Aorta (tissue), 5 donors: ENCODE data around the gene SAMD4A. TPM values are rescaled to one million over a fixed set of nuclear protein-coding genes. Genes with fewer than 3 reads are reported as not detected.

Experiments used
- ATAC-seq: fragments of 200-7000 bp; cut with Tn5 transposase; one replicate; pipeline ENCODE4 v1.9.1; 2022; ENCODE audit warnings: moderate library complexity; ENCODE audit not compliant: low FRiP score
- DNase-seq, 2 donors: peaks; one replicate each; pipeline ENCODE4 v3.0.0-alpha.2; 2020
- H3K27ac ChIP-seq, 2 donors: one replicate each; pipeline ENCODE4 v1.5.1; 2013; ENCODE audit warnings: low read length in 2 of 2, mild to moderate bottlenecking in 2 of 2, moderate library complexity in 2 of 2, control low read depth in 1 of 2, inconsistent platforms in 1 of 2, low read depth in 1 of 2
- H3K27me3 ChIP-seq, 2 donors: one replicate each; pipeline ENCODE4 v1.6.1; 2013; ENCODE audit warnings: control low read depth in 1 of 2, low read length in 1 of 2, mild to moderate bottlenecking in 1 of 2, moderate library complexity in 1 of 2; ENCODE audit not compliant: insufficient read depth in 2 of 2, control insufficient read depth in 1 of 2
- H3K36me3 ChIP-seq, 2 donors: one replicate each; pipeline ENCODE4 v1.6.1; 2013; ENCODE audit warnings: control low read depth in 1 of 2, low read length in 1 of 2, mild to moderate bottlenecking in 1 of 2; ENCODE audit not compliant: insufficient read depth in 2 of 2, control insufficient read depth in 1 of 2
- H3K4me1 ChIP-seq, 2 donors: one replicate each; pipeline ENCODE4 v1.6.1; 2013; ENCODE audit warnings: low read length in 2 of 2, control low read depth in 1 of 2, mild to moderate bottlenecking in 1 of 2, moderate library complexity in 1 of 2; ENCODE audit not compliant: insufficient read depth in 2 of 2, control insufficient read depth in 1 of 2
- H3K4me3 ChIP-seq, 2 donors: one replicate each; pipeline ENCODE4 v1.5.1; 2013; ENCODE audit warnings: low read length in 2 of 2, control low read depth in 1 of 2, mild to moderate bottlenecking in 1 of 2
- H3K9me3 ChIP-seq: one replicate; pipeline ENCODE4 v1.6.1; 2013; ENCODE audit warnings: mild to moderate bottlenecking, low read length; ENCODE audit not compliant: control insufficient read depth
- WGBS, 2 donors: extraction: QIAGEN DNeasy Blood & Tissue Kit; methylation state at CpG; one replicate each; pipeline ENCODE4 v1.1.7; 2013; 5-methylcytosine and 5-hydroxymethylcytosine counted together
- intact Hi-C, 2 donors: fragments of 100-400 bp; cut with DNase I; formaldehyde crosslinking; loops; one replicate each; pipeline versions ENCODE4 v1.14.2 to v1.15.0; 2022
- polyA plus RNA-seq, 2 donors: library from polyadenylated mRNA; stranded (reverse); fragments of 200-250 nt; gene quantifications; one replicate each; pipeline ENCODE4 v1.2.3, GENCODE V29; 2013
- total RNA-seq, 2 donors: library from RNA; stranded (reverse); fragmentation: NEBNext Ultra II Directional; extraction: Animal tissue kit (Norgen Biotek cat#: 25700); gene quantifications; one replicate each; pipeline ENCODE4 v1.2.1, GENCODE V29; 2021
- donor health status: healthy with polysubstance abuse.
- donor health status: Bipolar disorder and iron deficiency.
- donor health status: DM: no; HTN: no; CAD: no.
- donor health status: DM: no; HTN: no; CAD: no.
- donor health status: DM: yes; HTN: yes; CAD: no.

Gene SAMD4A
- total and polyA plus RNA-seq, 4 donors = 18.8 to 386 (median 102) TPM

DNA sequence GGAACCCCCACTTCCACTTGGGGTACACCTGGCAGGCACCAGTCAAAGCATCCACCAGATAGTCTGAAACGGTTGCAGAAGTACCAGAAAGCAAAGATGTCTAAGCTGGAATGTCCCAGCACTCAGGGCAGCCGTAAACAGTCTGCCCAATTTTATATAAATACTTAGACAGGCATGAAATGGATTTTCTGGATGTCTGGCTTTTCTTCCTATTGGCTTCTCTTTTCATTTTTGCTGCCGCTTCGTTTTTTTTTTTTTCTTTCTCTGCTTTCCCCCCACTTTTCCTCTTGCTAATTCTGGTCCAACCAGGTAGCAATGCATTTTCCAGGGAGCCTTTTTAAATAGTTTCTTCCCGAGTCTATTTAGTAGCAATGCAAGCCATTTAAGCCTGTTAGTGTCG lies 168.0 kb downstream of the SAMD4A start:
- WGBS, 2 donors = 29 to 34% methylated on average over 6 of the region's 6 CpGs
- H3K27ac ChIP-seq = peak overlapping the region; percentile 70 to 93
- ATAC-seq = no peak

DNA sequence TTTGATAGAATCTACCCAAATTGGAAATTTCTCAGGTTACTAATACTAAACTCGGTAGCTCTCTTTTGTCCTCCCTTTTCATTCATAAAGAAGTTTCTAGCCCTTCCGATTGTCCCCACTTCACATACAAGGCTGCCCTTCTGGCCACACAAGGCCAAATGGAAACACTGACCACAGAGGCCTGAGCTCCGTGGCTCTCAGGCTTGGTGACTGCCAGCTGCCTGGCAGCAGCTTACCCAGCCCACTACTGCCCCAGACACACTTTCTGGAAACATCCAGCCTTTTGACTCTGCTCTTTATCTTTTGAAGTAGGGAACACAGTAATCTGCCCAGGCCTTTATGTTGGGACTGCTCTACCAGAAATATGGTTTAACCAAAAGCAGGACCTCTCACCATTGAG lies 168.5 kb downstream of the SAMD4A start:
- Histone ChIP-seq H3K4me3 (no peak overlapping the region), H3K36me3 (no peaks in the 10 kb centered on the region), H3K9me3 (no peaks in the 10 kb centered on the region), H3K27ac (peak overlapping the region; percentile 70 to 95), H3K4me1 (peaks cover 8 to 11% of the 10 kb centered on the region in 2 donors), H3K27me3 (no peaks in the 10 kb centered on the region)
- DNase-seq (no peak), ATAC-seq (no peak)
- WGBS, 2 donors = 17 to 21% methylated on average over 3 of the region's 3 CpGs
- intact Hi-C loops = loop anchor here in 1 of 2 donors (5.0 kb wide), 1 partner anchor 37 kb away; no protein-coding TSS in a partner anchor

More for the DNA sequence above, 168.0 kb downstream of the SAMD4A start:
- Histone ChIP-seq H3K36me3 (no peaks in the 10 kb centered on the region), H3K4me3 (no peak overlapping the region), H3K4me1 (peaks cover 8 to 15% of the 10 kb centered on the region in 2 donors), H3K9me3 (no peaks in the 10 kb centered on the region), H3K27me3 (no peaks in the 10 kb centered on the region)
- intact Hi-C loops = loop anchor here in 1 of 2 donors (5.0 kb wide), 1 partner anchor 37 kb away; no protein-coding TSS in a partner anchor
- no peak for DNase-seq

DNA sequence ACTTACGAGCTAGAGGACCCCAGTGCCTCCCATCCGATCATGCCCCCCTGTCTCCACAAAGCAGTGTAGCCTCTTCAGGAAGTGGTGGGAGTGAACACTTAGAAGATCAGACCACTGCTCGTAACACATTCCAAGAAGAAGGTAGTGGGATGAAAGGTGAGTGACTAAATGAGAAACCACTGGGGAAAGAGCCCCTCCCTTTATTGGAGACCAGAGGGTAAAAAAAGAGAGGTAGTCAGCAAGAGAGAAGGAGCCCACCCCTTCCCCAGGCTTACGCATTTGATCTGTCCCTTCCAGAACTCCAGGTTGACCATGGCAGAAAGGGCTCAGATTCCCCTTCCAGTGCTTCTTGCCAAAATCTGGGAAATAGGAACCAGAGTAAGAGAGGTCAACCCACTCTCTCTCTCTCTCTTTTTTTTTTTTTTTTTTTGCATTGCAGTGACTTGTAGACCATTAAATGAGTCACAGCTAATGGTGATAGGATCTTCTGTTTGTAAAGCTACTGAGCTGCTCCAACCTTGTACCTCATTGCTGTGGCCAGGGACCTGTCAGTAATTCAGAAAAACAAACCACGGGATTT lies 170.3 kb downstream of the SAMD4A start:
- WGBS, 2 donors = 78 to 83% methylated on average over 5 of the region's 5 CpGs
- Histone ChIP-seq H3K9me3 (no peaks in the 10 kb centered on the region), H3K27ac (peak overlapping the region in 1 of 2 donors; percentile 76)

DNA sequence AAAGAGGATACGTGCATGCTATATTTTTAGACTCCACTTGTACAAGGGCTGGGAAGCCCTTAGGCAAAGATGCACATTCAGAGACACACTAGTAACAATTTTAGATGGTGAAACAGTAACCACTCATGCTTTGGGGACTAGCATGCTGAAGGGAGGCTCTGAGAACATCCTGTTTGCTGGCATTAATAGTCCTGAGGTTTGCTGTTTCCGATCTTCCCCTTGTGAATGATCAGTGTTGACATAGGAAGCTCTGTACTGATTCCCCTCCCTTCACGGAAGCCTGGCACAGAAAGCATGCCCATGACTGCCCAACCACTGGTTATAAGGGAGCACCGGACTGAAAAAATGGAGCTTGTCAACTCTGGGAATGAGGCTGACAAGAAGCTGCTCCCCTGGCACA lies 171.1 kb downstream of the SAMD4A start:
- ATAC-seq (no peak), DNase-seq (peak in 1 of 2 donors; percentile 60)
- H3K27me3 ChIP-seq = no peaks in the 10 kb centered on the region
- no peaks in the 10 kb centered on the region for H3K36me3 ChIP-seq
- peaks cover 6 to 8% of the 10 kb centered on the region in 2 donors for H3K4me1 ChIP-seq
- 52 to 64% methylated on average over 4 of the region's 4 CpGs for WGBS, 2 donors
- intact Hi-C loops = loop anchor here in 1 of 2 donors (5.0 kb wide), 1 partner anchor 34 kb away; no protein-coding TSS in a partner anchor
- peak overlapping the region in 1 of 2 donors; percentile 76 for H3K27ac ChIP-seq
- no peak overlapping the region for H3K4me3 ChIP-seq
- H3K9me3 ChIP-seq = no peaks in the 10 kb centered on the region

More for the DNA sequence above, 170.3 kb downstream of the SAMD4A start:
- DNase-seq (no peak), ATAC-seq (no peak)
- H3K4me3 ChIP-seq = no peak overlapping the region
- no peaks in the 10 kb centered on the region for H3K27me3 ChIP-seq
- H3K4me1 ChIP-seq = peaks cover 6 to 8% of the 10 kb centered on the region in 2 donors
- H3K36me3 ChIP-seq = no peaks in the 10 kb centered on the region
- intact Hi-C loops = loop anchor here in 1 of 2 donors (5.0 kb wide), 1 partner anchor 35 kb away; no protein-coding TSS in a partner anchor

DNA sequence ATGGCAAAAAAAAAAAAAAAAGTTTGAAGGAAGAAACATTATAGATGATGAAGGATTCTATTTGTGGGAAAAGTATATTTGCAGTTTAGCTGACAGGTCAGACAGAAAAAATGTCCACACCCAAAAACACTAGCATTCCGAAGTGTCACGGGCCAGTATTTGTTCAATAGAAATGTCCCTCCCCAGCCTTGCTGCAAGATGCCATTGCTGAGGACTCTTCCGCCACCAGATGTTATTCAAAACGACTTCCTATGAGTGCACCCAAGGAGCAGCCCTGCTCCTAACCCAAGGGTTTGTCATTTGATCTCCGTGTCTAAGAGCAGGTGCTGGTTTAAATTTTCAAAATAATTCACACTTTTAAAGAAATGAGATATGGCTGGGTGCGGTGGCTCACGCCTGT lies 172.6 kb downstream of the SAMD4A start:
- Histone ChIP-seq H3K27me3 (no peaks in the 10 kb centered on the region), H3K9me3 (no peaks in the 10 kb centered on the region), H3K36me3 (no peaks in the 10 kb centered on the region), H3K4me1 (peaks cover 6 to 9% of the 10 kb centered on the region in 2 donors), H3K27ac (no peak overlapping the region), H3K4me3 (no peak overlapping the region)
- no peak for DNase-seq
- 91 to 95% methylated on average over 7 of the region's 7 CpGs for WGBS, 2 donors
- no peak for ATAC-seq
- intact Hi-C loops = loop anchor here in 1 of 2 donors (5.0 kb wide), 1 partner anchor 33 kb away; no protein-coding TSS in a partner anchor

DNA sequence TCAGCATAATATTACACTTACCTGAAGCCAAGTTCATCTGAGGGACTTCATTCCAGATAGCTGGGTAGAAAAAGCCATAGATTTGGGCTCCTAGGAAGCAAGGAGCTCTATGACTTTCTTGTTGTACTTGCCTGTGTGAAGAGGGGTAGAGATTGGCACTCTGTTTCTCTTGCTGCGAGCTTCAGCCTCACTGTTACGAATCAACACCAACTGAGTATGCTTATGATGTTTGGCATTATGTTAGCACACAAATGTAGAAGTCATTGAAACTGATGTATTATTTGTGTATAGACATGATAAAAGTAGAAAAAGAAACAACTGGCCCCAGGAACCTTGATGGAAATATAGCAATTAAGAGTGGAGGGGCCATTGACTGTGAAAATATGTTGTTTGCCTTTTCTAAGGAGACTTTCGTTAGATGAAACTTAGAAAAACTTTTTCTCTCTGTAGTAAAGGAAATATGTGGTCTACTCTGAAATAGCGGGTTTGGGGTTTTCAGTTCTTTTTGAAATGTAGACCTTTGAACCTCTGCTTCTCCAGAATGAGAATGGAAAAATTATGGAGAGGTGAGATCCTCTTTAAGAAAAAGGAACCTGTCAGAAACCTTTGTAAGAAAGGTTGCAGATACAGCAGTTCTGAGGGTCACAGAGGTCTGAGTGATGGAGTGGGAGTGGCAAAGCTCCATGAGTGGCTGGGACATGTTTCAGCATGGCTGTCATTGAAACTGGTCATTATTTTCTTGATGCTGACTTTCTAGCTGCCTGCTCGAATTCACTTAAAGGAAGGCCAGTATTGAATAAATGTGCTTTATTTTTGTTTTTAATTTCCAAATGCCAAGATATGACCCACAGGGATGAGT lies 175.8 kb downstream of the SAMD4A start:
- Histone ChIP-seq H3K4me1 (peaks cover 6 to 7% of the 10 kb centered on the region in 2 donors), H3K27ac (no peak overlapping the region), H3K36me3 (peaks cover 0 to 2% of the 10 kb centered on the region in 2 donors), H3K4me3 (no peak overlapping the region), H3K9me3 (no peaks in the 10 kb centered on the region), H3K27me3 (no peaks in the 10 kb centered on the region)
- intact Hi-C loops = no loop called here
- DNase-seq (no peak), ATAC-seq (no peak)
- 90% methylated on average over 5 of the region's 5 CpGs for WGBS, 2 donors

DNA sequence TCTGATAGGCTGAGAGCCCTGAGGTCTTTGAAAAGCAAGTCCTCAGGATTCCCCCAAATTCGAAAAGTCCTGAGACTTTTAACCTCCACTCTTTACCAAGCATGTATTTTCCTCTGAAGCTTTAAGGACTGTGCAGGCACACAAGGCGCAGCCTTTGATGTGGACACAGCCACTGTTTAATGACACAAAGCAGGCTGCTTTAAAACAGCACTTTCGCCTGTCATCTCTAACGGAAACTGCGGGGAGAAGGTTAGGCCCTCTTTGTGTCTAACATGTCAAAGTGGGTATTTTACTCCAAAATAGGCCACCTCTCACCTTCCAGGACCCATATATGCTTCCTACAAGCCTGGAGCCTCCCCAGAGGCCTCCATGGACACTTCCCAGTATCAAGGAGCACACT lies 176.5 kb downstream of the SAMD4A start:
- DNase-seq (no peak), ATAC-seq (no peak)
- H3K4me3 ChIP-seq = no peak overlapping the region
- peaks cover under 1 to 7% of the 10 kb centered on the region in 2 donors for H3K4me1 ChIP-seq
- H3K9me3 ChIP-seq = no peaks in the 10 kb centered on the region
- WGBS, 2 donors = 92% methylated on average over 5 of the region's 5 CpGs
- intact Hi-C loops = no loop called here
- H3K27me3 ChIP-seq = no peaks in the 10 kb centered on the region
- H3K36me3 ChIP-seq = peaks cover 0 to 2% of the 10 kb centered on the region in 2 donors
- H3K27ac ChIP-seq = peak overlapping the region in 1 of 2 donors; percentile 9

DNA sequence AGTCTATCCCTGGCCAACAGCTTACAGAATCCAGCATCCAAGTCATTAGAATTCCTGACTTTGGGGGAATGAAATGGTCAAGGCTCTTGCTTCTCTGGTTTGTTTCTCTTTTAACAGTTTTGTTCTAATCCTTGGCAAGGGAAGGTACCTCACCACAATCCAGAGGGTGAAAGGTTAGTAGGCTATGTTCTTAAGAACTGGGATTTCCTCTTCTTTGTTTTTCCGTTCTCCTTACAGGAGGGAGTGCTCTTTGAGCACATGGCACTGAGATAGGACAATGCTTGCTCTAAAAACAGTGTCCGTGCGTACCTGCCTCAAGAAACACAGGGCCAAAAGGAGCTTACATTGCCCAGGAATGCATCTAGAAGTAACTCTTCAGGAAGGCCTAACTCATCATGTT lies 179.1 kb downstream of the SAMD4A start:
- WGBS, 2 donors = 37 to 67% methylated on average over 3 of the region's 3 CpGs
- no peaks in the 10 kb centered on the region for H3K9me3 ChIP-seq
- intact Hi-C loops = no loop called here
- ATAC-seq = no peak
- H3K4me3 ChIP-seq = no peak overlapping the region
- peaks cover 0 to 3% of the 10 kb centered on the region in 2 donors for H3K36me3 ChIP-seq
- peak overlapping the region in 1 of 2 donors; percentile 54 for H3K27ac ChIP-seq
- peaks cover 0 to 5% of the 10 kb centered on the region in 2 donors for H3K4me1 ChIP-seq
- no peak for DNase-seq
- H3K27me3 ChIP-seq = no peaks in the 10 kb centered on the region
